ENCODE data around the gene CLINT1.

CLINT1 gene

GRCh38 chr5:157744051-157745011 is 114.6 kb downstream of the CLINT1 start:
- in situ Hi-C loops (cut with HindIII; ENCODE audit: low sequenced_read_pairs), result no loop called here
- TF ChIP-seq CTCF (IDR thresholded peaks at IDR 0.05; ENCODE audit: low read depth, low read length, missing control alignments), result no peak
- H3K4me3 ChIP-seq (ENCODE audit: low read depth, low read length), result peak overlapping the region; percentile 65
- DNase-seq (ENCODE audit: low read depth), result no peak

GRCh38 chr5:157743163-157744050 is 115.5 kb downstream of the CLINT1 start, which contains the start of gene LSM11:
Gene LSM11, plus strand, starts transcription at chr5:157743712. Its CDS starts 39 bp downstream, at chr5:157743751.
- TF ChIP-seq CTCF (IDR thresholded peaks at IDR 0.05; ENCODE audit: low read depth, low read length, missing control alignments), result peak; percentile 100
- peak within 1 kb of the TSS; percentile 65 for H3K4me3 ChIP-seq (ENCODE audit: low read depth, low read length)
- DNase-seq (ENCODE audit: low read depth), result peak; percentile 59
- in situ Hi-C loops (cut with HindIII; ENCODE audit: low sequenced_read_pairs), result no loop called here

- H3K4me3 ChIP-seq (ENCODE audit: low read depth, low read length), result no peak overlapping the region
- no peak for TF ChIP-seq CTCF (IDR thresholded peaks at IDR 0.05; ENCODE audit: low read depth, low read length, missing control alignments)
- in situ Hi-C loops (cut with HindIII; ENCODE audit: low sequenced_read_pairs), result no loop called here
- no peak for DNase-seq (ENCODE audit: low read depth)
Measured at GRCh38 chr5:157741131-157741530, 117.8 kb downstream of the CLINT1 start.

GRCh38 chr5:157740229-157740610 is 118.7 kb downstream of the CLINT1 start:
- peak; percentile 52 for TF ChIP-seq CTCF (IDR thresholded peaks at IDR 0.05; ENCODE audit: low read depth, low read length, missing control alignments)
- no peak for DNase-seq (ENCODE audit: low read depth)
- no peak overlapping the region for H3K4me3 ChIP-seq (ENCODE audit: low read depth, low read length)
- in situ Hi-C loops (cut with HindIII; ENCODE audit: low sequenced_read_pairs), result no loop called here

- no peak for DNase-seq (ENCODE audit: low read depth)
- no peak overlapping the region for H3K4me3 ChIP-seq (ENCODE audit: low read depth, low read length)
- TF ChIP-seq CTCF (IDR thresholded peaks at IDR 0.05; ENCODE audit: low read depth, low read length, missing control alignments), result no peak
- in situ Hi-C loops (cut with HindIII; ENCODE audit: low sequenced_read_pairs), result no loop called here
Measured at GRCh38 chr5:157739388-157740228, 119.3 kb downstream of the CLINT1 start.

All from astrocyte of the cerebellum (primary cell).